Mesenteric fat pad (tissue), 1 donor: ENCODE results near the gene ACOT11. TPM values are rescaled to one million over a fixed set of nuclear protein-coding genes. Genes with fewer than 3 reads are reported as not detected.

Experiments used
- DNase-seq: peaks from one replicate; pipeline ENCODE4 v3.0.0-alpha.2; 2020; ENCODE audit warnings: low spot score
- total RNA-seq: library from RNA; stranded (reverse); fragmentation: NEBNext Ultra II Directional; extraction: Animal tissue kit (Norgen Biotek cat#: 25700); gene quantifications from one replicate; pipeline ENCODE4 v1.2.1, GENCODE V29; 2021
- donor health status: DM: yes; HTN: yes; CAD: no.

ACOT11 gene
- total RNA-seq, 1 donor from 2014 or later: 3.6 TPM

GRCh38 chr1:54640863-54641836 lies 93.1 kb downstream of the ACOT11 start, which contains the start of gene MROH7:
TSS of gene MROH7 (plus strand) at chr1:54641786. CDS start at chr1:54652927, 11,141 bp downstream.
- no peak for DNase-seq

DNA sequence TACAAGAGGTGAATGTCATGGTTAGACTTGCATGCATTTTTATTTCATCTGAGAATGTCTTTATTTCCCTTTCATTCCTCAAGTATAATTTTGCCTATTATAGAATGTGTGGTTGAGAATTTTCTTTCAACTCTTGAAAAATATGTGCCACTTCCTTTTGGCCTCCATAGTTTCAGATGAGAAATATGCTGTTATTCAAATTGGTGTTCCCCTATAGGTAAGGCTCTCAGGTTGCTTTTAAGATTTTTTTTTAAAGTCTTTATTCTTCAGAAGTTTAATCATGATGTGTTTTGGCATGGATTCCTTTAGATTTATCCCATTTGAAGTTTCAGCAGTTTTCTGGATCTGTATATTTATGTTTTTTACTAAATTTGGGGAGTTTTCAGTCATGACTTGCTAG lies 95.7 kb downstream of the ACOT11 start:
- no peak for DNase-seq

- no peak for DNase-seq
Observed at GRCh38 chr1:54645806-54646676, 98.0 kb downstream of the ACOT11 start.

- DNase-seq: no peak
Observed at GRCh38 chr1:54649130-54649898, 101.3 kb downstream of the ACOT11 start.

GRCh38 chr1:54649921-54650320 lies 101.9 kb downstream of the ACOT11 start:
- no peak for DNase-seq

- DNase-seq: no peak
Observed at GRCh38 chr1:54650417-54650816, 102.4 kb downstream of the ACOT11 start.

- no peak for DNase-seq
Observed at GRCh38 chr1:54651608-54652007, 103.6 kb downstream of the ACOT11 start.

- no peak for DNase-seq
Observed at GRCh38 chr1:54652168-54652567, 104.1 kb downstream of the ACOT11 start.

GRCh38 chr1:54653036-54653435 lies 105.0 kb downstream of the ACOT11 start:
- no peak for DNase-seq

DNA sequence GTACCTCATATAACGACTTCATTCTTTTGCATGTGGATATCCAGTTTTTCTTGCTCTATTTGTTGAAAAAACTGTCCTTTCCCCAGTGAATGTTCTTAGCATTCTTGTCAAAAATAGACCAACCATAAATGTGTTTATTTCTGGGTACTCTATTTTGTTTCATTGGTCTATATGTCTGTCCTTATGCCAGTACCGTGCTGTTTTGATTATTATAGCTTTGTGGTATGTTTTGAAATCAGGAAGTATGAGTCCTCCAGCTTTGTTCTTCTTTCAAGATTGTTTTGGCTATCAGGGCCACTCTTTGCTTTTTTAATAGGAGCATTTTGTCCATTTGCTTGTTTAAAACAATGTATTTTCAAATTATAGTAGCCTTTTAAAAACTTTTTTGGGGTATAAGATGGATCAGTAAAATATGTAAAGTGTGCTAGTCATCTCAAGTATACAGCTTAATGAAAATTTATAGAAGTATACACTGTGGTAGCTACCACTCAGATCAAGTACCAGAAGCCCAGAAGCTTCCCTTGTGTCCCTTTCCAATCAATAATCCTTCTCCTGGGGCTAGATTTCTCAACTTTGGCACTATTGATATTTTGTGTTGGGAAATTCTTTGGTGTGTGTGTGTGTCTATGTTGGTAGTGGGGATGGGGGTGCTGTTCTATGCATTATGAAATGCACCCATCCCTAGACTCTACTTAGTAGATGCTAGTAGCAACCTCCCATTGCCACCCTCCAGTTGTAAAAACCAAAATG lies 110.3 kb downstream of the ACOT11 start:
- no peak for DNase-seq

Other genes with a start within 250 kb of the ACOT11 start
- gene SSBP3, start 141.8 kb upstream of the ACOT11 start, total RNA-seq: 41.1 TPM
- 0.84 TPM for gene FAM151A, start 75.3 kb downstream of the ACOT11 start, total RNA-seq
- 2.4 TPM for gene MROH7, start 93.6 kb downstream of the ACOT11 start, total RNA-seq
- gene TTC4, start 167.6 kb downstream of the ACOT11 start, total RNA-seq: 18.1 TPM
- 1.9 TPM for gene PARS2, start 216.3 kb downstream of the ACOT11 start, total RNA-seq